ENCODE measurements around the gene IDI2. TPM values are rescaled to one million over a fixed set of nuclear protein-coding genes. Genes with fewer than 3 reads are reported as not detected.

IDI2 gene
- polyA plus RNA-seq, 2 of the 4 experiments (the other 2 are of a cell fraction), result not detected

GRCh38 chr10:995559-995926, 30.1 kb downstream of the IDI2 start:
- POLR2A ChIA-PET, result interaction anchor here (1.0 kb wide), 1 partner anchor 9 kb away, joined by 3 read pairs; no protein-coding TSS in a partner anchor
- TF ChIP-seq POLR2AphosphoS2 (conservative IDR thresholded peaks at IDR 0.05; ENCODE audit: low read length) (0 out of 2 replicates have a peak, but pooled peaks have one; percentile 49), FOSB (CRISPR knock-in tag; IDR thresholded peaks at IDR 0.05) (peak; percentile 39; the same call in 1 of the 2 replicates)
- TF ChIP-seq, protein P1, sequence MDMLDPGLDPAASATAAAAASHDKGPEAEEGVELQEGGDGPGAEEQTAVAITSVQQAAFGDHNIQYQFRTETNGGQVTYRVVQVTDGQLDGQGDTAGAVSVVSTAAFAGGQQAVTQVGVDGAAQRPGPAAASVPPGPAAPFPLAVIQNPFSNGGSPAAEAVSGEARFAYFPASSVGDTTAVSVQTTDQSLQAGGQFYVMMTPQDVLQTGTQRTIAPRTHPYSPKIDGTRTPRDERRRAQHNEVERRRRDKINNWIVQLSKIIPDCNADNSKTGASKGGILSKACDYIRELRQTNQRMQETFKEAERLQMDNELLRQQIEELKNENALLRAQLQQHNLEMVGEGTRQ (IDR thresholded peaks at IDR 0.05), result no peak
- no peak for DNase-seq (ENCODE audit: low read depth in 1 of 2, low spot score in 1 of 2)

DNA sequence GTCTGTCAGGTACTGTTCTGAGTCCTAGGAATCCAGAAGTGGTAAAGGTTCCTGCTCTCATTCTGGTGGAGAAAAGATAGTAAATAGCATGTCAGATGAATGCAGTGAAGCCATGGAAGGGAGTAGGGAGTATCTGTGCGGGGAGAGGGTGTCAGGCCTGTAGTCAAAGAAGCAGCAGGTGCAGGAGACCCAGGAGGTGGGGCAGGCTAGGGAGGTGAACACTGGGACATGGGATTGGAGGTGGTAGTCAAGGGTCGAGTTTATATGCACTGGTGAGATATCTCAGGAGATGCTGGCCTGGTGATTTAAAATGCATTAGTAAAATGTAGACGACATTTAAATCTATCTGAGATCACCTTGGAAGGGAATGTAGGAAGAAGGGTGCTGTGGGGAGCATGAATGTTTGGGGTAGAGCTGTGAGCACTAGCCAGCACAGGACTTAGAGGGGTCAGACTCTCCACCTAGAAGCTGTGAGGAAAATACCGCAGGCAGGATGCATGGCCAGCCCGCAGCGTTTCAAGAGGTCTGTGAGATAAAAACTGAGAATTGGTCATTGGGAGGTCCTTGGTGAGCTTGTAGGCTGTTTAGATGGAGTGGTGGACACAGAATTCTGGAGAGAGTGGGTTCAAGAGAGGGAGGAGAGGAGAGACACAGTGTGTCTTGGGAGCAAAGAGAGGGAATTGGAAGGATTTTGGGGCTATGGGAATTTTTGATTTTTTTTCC, 30.7 kb downstream of the IDI2 start:
- H3K9me3 ChIP-seq, result no peaks in the 10 kb centered on the region
- no peak overlapping the region for H3K4me2 ChIP-seq
- ATAC-seq, result peak in 1 of 2 experiments; percentile 14; a peak in 1 of 6 replicates
- H3K4me3 ChIP-seq, result no peak overlapping the region
- TF ChIP-seq MAFK (IDR thresholded peaks at IDR 0.05; ENCODE audit: partially characterized antibody) (no peak), SREBF2 (IDR thresholded peaks at IDR 0.05) (no peak), NR3C1 (IDR thresholded peaks at IDR 0.05) (no peak), ZNF302 (CRISPR knock-in tag; IDR thresholded peaks at IDR 0.05) (no peak), TFCP2L1 (CRISPR knock-in tag; IDR thresholded peaks at IDR 0.05) (no peak), CHD2 (IDR thresholded peaks at IDR 0.05; ENCODE audit: low read length, partially characterized antibody) (no peak), RARB (CRISPR knock-in tag; IDR thresholded peaks at IDR 0.05) (no peak), EHMT2 (IDR thresholded peaks at IDR 0.05; ENCODE audit: low read depth) (no peak), BCL3 (IDR thresholded peaks at IDR 0.05) (no peak), FOSL2 (IDR thresholded peaks at IDR 0.05) (no peak), FOSL2 (CRISPR knock-in tag; IDR thresholded peaks at IDR 0.05) (no peak), GATA3 (IDR thresholded peaks at IDR 0.05; ENCODE audit: borderline replicate concordance) (no peak), POLR2AphosphoS2 (conservative IDR thresholded peaks at IDR 0.05; ENCODE audit: low read length) (no peak), KDM5A (IDR thresholded peaks at IDR 0.05) (no peak), RNF2 (IDR thresholded peaks at IDR 0.05; ENCODE audit: borderline replicate concordance, low read depth) (no peak), RCOR1 (IDR thresholded peaks at IDR 0.05; ENCODE audit: low read depth, low read length) (no peak), HOXB5 (CRISPR knock-in tag; IDR thresholded peaks at IDR 0.05) (no peak), KDM1A (IDR thresholded peaks at IDR 0.05; ENCODE audit: low read depth) (no peak)
- TF ChIP-seq, protein P2, sequence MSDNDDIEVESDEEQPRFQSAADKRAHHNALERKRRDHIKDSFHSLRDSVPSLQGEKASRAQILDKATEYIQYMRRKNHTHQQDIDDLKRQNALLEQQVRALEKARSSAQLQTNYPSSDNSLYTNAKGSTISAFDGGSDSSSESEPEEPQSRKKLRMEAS (IDR thresholded peaks at IDR 0.05), result no peak
- TF ChIP-seq, protein P3, sequence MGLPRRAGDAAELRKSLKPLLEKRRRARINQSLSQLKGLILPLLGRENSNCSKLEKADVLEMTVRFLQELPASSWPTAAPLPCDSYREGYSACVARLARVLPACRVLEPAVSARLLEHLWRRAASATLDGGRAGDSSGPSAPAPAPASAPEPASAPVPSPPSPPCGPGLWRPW (IDR thresholded peaks at IDR 0.05), result no peak
- no peak overlapping the region for H3K27ac ChIP-seq
- ChIA-PET CTCF (interaction anchor here (1.0 kb wide), 1 partner anchor 206 kb away, joined by 3 read pairs; no protein-coding TSS in a partner anchor), POLR2A (interaction anchor here (1.0 kb wide), 1 partner anchor 9 kb away, joined by 3 read pairs; no protein-coding TSS in a partner anchor)
- peaks cover 7% of the 10 kb centered on the region; the same call in 2 of the 3 replicates for H3K4me1 ChIP-seq
- no peak for DNase-seq (ENCODE audit: low read depth in 1 of 2, low spot score in 1 of 2)
- WGBS (ENCODE audit: missing lambda C conversion rate), result 91% methylated on average over 6 of the region's 6 CpGs
- FAIRE-seq, result no peak

More at GRCh38 chr10:995559-995926, 30.1 kb downstream of the IDI2 start:
- no peak overlapping the region for H3K27ac ChIP-seq
- no peak overlapping the region for H3K4me2 ChIP-seq
- CTCF ChIA-PET, result no interaction called here
- H3K9me3 ChIP-seq, result no peaks in the 10 kb centered on the region
- peak; percentile 25 to 43; a peak in 4 of 6 replicates for ATAC-seq
- peaks cover 4% of the 10 kb centered on the region; the same call in 1 of the 3 replicates for H3K4me1 ChIP-seq
- FAIRE-seq, result no peak
- 94% methylated on average over 7 of the region's 7 CpGs for WGBS (ENCODE audit: missing lambda C conversion rate)
- H3K4me3 ChIP-seq, result no peak overlapping the region

GRCh38 chr10:992871-993270, 32.8 kb downstream of the IDI2 start:
- no peak for ATAC-seq
- ChIA-PET POLR2A (interaction anchor here (1.6 kb wide), 1 partner anchor 10 kb away, joined by 5 read pairs; no protein-coding TSS in a partner anchor), CTCF (no interaction called here)
- DNase-seq (ENCODE audit: low read depth in 1 of 2, low spot score in 1 of 2), result no peak
- Histone ChIP-seq H3K4me1 (peaks cover 14% of the 10 kb centered on the region), H3K9me3 (no peaks in the 10 kb centered on the region), H3K4me3 (no peak overlapping the region), H3K27ac (no peak overlapping the region), H3K4me2 (no peak overlapping the region)
- no peak for FAIRE-seq
- TF ChIP-seq CHD2 (IDR thresholded peaks at IDR 0.05; ENCODE audit: low read length, partially characterized antibody), result no peak
- TF ChIP-seq, protein P2 (IDR thresholded peaks at IDR 0.05), result no peak
- no peak for TF ChIP-seq RNF2 (IDR thresholded peaks at IDR 0.05; ENCODE audit: borderline replicate concordance, low read depth)
- TF ChIP-seq EP300 (IDR thresholded peaks at IDR 0.05), result no peak
- TF ChIP-seq, protein P1 (IDR thresholded peaks at IDR 0.05), result no peak
- no peak for TF ChIP-seq KDM1A (IDR thresholded peaks at IDR 0.05; ENCODE audit: low read depth)

Measured in A549 (cell line).